Ectodermal cell (in vitro differentiated cells): Measurements from ENCODE around the gene INPP5A.

Experiments
- H3K27ac ChIP-seq: 2 replicates; pipeline ENCODE4 v1.7.0; 2013; ENCODE audit warnings: mild to moderate bottlenecking, low read depth, low read length; ENCODE audit not compliant: insufficient read depth, poor library complexity, severe bottlenecking
- H3K27me3 ChIP-seq: 2 replicates; pipeline ENCODE4 v1.7.0; 2013; ENCODE audit warnings: mild to moderate bottlenecking, low read length; ENCODE audit not compliant: insufficient read depth, control insufficient read depth, poor library complexity, severe bottlenecking
- H3K36me3 ChIP-seq: one replicate; pipeline ENCODE4 v1.7.0; 2013; ENCODE audit warnings: low read length; ENCODE audit not compliant: control insufficient read depth, insufficient read depth
- H3K4me1 ChIP-seq: one replicate; pipeline ENCODE4 v1.7.0; 2013; ENCODE audit warnings: low read length; ENCODE audit not compliant: control insufficient read depth, insufficient read depth
- H3K4me3 ChIP-seq: 2 replicates; pipeline ENCODE4 v1.7.0; 2013; ENCODE audit warnings: low read depth, low read length, control low read depth; ENCODE audit not compliant: insufficient read depth
- H3K9me3 ChIP-seq: 2 replicates; pipeline ENCODE4 v1.7.0; 2013; ENCODE audit warnings: mild to moderate bottlenecking, low read length, moderate library complexity; ENCODE audit not compliant: control insufficient read depth
- WGBS, 2 experiments: methylation state at CpG; one replicate each; pipeline ENCODE4 v1.1.7; 2013; ENCODE audit warnings: missing lambda C conversion rate in 2 of 2; 5-methylcytosine and 5-hydroxymethylcytosine counted together

The INPP5A gene

DNA sequence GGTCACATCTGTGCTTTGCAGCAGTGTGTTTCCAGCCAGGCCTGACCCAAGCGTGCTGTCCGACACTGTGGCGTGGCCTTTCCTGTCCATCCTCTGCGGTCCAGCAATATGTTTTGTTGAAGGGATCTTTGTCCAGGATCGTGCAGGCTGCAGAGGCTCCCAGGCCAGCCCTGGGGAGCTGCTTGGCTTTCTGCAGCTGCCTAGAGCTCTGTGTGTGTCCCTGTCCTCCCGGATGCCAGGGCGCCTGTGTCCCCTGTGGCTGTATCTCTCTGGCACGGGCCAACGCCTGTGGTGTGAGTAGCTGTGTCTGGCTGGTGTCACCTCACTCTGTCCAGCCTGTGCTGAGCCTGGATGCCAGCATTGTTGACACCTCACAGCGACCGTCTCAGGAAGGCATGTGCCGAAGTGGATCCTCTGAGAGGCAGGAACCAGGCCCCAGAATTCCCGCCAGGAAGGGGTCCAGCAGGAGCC lies 94.5 kb downstream of the INPP5A start:
- H3K27me3 ChIP-seq = no peaks in the 10 kb centered on the region
- peaks cover 6% of the 10 kb centered on the region for H3K4me1 ChIP-seq
- no peak overlapping the region for H3K27ac ChIP-seq
- H3K9me3 ChIP-seq = no peaks in the 10 kb centered on the region
- no peaks in the 10 kb centered on the region for H3K36me3 ChIP-seq
- H3K4me3 ChIP-seq = no peak overlapping the region
- WGBS, 2 experiments = 94% methylated on average over 13 of the region's 13 CpGs

DNA sequence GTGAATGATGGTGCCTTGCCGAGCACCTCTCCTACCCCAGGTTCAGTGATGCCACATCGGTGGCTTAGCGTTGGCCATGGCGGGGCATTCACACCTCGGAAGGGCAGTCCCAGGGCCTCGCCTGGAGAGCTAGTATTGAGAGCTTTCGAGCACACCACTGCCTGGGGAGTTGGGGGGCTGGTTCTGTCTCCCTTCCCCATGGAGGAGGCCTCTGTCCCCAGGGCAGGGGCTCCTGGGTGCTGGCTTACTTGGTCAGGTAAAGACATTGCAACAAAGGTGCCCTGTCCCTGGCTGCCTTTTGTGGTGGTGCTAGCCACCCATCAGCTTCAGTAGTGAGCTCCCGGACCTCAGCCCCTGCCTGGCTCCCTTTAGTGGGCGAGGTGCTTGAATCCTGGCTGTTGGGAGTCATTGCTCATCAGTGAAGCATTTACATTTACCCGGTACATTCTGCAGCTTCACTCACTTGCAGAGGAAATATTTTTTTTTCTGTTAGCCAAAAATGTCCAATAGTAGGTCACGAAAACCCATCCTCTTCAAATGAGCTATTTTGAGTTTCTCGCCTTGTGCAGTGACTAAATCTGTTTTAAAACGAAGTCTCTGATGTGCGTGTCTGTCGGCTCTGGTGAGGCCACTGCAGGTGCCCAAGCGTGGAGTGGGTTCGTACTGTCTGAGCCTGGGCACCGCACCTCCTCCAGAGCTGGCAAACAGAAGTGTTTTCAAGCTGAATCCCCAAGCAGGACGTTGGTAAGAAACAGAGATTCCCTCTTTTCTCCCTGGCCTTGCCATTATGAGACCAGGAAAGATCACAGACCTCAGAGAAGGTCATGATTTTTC lies 95.5 kb downstream of the INPP5A start:
- no peaks in the 10 kb centered on the region for H3K4me1 ChIP-seq
- H3K27ac ChIP-seq = no peak overlapping the region
- no peaks in the 10 kb centered on the region for H3K36me3 ChIP-seq
- H3K9me3 ChIP-seq = no peaks in the 10 kb centered on the region
- peaks cover 4% of the 10 kb centered on the region for H3K27me3 ChIP-seq
- 91 to 92% methylated on average over 19 of the region's 19 CpGs for WGBS, 2 experiments
- H3K4me3 ChIP-seq = no peak overlapping the region

DNA sequence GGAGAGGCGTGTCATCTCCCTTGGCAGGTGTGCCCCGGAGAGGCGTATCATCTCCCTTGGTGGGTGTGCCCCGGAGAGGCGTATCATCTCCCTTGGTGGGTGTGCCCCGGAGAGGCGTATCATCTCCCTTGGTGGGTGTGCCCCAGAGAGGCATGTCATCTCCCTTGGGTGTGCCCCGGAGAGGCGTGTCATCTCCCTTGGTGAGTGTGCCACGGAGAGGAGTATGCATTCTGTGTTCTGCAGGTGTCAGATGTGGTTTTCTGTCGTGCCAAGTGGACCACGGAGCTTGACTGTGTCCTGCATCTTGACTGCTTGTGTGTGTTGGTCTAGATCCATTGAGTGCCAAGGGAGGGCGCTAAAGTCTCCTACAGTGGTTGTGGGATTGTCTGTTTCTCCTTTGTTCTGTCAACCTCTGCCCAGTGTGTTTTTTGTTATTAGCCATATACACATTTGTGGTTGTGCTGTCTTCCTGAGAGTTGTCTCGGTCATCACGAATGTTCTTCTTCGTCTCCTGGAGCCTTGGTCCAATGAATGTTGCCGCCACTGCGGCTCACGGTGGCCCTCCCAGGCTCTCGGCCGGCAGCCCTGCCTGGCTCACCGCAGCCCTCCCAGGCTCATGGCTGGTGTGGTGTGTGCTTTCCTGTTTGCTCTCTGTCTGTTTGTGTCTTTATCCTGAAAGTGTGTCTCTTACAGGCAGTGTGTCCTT lies 96.8 kb downstream of the INPP5A start:
- Histone ChIP-seq H3K4me3 (no peak overlapping the region), H3K4me1 (no peaks in the 10 kb centered on the region), H3K27ac (no peak overlapping the region), H3K27me3 (peaks cover 4% of the 10 kb centered on the region), H3K9me3 (no peaks in the 10 kb centered on the region), H3K36me3 (no peaks in the 10 kb centered on the region)
- WGBS, 2 experiments = 93 to 94% methylated on average over 22 of the region's 22 CpGs

DNA sequence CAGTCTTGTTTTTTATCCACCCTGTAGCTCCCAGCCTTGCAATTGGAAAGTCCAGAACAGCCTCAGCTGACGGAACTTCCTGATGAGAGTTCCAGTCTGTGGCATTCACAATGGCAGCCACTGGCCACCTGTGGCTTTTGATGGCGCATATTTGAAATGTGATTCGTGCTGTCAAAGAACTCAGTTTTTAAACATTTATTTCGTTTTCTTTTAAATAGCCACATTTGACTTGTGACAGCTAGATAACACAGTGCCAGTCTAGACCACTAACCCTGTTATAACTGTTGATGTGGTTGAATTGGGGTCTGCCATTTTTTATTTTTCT lies 97.3 kb downstream of the INPP5A start:
- Histone ChIP-seq H3K4me1 (no peaks in the 10 kb centered on the region), H3K9me3 (no peaks in the 10 kb centered on the region), H3K27ac (no peak overlapping the region), H3K4me3 (no peak overlapping the region), H3K36me3 (no peaks in the 10 kb centered on the region), H3K27me3 (peaks cover 4% of the 10 kb centered on the region)
- WGBS, 2 experiments = 88 to 91% methylated on average over 4 of the region's 4 CpGs

DNA sequence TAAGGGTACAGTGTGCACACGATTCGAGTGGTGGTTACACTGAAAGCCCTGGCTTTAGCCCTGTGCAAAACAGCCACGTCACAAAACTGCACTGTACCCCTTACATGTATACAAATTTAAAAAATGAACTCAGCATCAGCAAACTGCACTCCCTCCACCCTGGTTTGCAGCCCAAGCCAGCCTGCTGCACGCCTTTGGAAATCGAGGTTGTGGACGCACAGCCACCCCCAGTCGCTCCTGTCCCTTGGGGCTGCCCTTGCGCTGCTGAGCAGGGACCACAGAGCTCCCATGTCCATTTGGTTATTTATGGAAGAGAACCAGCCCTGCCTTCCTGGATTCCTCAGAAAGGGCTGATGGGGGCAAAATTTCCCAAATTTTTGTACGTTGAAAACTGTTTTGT lies 98.8 kb downstream of the INPP5A start:
- no peak overlapping the region for H3K4me3 ChIP-seq
- no peaks in the 10 kb centered on the region for H3K4me1 ChIP-seq
- H3K27ac ChIP-seq = no peak overlapping the region
- peaks cover 4% of the 10 kb centered on the region for H3K27me3 ChIP-seq
- 93 to 95% methylated on average over 9 of the region's 9 CpGs for WGBS, 2 experiments
- H3K9me3 ChIP-seq = no peaks in the 10 kb centered on the region
- H3K36me3 ChIP-seq = no peaks in the 10 kb centered on the region

DNA sequence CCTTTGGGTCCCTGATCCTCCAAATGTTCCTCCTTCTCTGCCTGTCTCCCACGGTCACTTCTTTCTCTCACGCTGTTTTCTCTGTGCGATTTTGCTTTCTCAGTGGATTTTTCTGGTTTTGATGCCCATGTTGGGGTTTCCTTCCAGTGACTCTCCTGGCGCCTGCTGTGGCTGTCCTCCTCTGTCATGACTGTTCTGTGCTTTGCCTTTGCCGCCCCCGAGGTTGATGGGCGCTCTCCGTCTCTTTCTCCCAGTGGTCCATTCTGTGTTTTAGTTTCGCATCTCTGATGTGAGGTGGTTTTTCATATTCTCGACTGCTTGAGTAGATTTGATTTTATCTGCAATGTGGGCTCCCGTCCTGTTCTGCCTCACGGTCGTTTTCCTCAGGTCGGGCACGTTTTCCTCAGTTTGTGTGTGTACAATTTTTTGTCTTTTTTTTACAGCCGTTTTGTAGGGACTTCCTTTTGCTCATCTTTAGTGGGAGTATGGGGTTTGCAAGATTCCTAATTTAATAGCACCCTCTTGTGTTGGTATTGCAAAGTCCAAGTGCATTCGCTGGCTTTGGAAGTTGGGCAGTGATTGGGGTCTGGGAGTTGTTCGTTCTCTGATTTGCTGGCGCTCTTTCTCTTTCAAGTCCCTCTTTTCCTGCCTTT lies 100.0 kb downstream of the INPP5A start:
- Histone ChIP-seq H3K27me3 (peaks cover 4% of the 10 kb centered on the region), H3K4me1 (no peaks in the 10 kb centered on the region), H3K36me3 (no peaks in the 10 kb centered on the region), H3K27ac (no peak overlapping the region), H3K9me3 (no peaks in the 10 kb centered on the region), H3K4me3 (no peak overlapping the region)
- WGBS, 2 experiments = 56 to 58% methylated on average over 19 of the region's 19 CpGs

DNA sequence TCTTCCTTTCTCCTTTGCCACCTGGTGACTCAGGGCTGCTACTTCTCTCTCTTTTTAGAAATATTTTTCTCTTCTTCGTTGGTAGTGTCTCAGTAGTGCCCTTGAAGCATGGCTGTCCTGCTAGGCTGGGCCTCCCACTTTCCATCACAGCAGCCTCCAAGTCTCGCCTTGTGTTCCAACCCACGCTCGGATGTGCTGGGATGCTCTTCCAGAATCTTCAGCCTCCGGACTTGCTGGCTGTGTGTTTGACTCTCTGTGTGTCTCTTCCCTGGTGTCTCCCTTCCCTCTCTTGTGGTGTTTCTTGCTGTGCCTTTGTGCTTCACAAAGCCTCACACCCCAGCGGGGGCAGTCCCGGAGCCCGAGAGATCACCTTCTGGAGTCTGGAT lies 100.5 kb downstream of the INPP5A start:
- 77 to 83% methylated on average over 8 of the region's 8 CpGs for WGBS, 2 experiments
- no peak overlapping the region for H3K27ac ChIP-seq

DNA sequence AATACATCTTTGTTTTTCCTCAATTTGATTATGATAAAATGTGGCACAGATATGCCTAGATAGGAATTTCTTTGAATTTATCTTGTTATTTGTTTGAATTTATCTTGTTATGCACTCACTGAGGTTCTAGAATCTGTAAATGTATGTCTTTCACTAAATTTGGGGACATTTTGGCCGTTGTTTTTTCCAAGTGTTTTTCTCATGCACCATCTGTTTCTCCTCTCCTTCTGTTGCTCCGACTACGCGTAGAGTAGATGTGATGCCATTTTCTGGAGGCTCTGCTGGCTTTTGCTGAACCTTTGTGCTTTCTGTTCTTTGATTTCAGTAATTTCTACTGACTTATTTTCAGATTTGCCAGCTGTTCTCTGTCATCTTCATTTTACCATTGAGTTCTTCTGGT lies 101.9 kb downstream of the INPP5A start:
- Histone ChIP-seq H3K27me3 (peaks cover 4% of the 10 kb centered on the region), H3K4me3 (no peak overlapping the region), H3K36me3 (no peaks in the 10 kb centered on the region), H3K9me3 (no peaks in the 10 kb centered on the region), H3K27ac (no peak overlapping the region), H3K4me1 (no peaks in the 10 kb centered on the region)
- 98% methylated on average over 4 of the region's 4 CpGs for WGBS, 2 experiments

More for the DNA sequence above, 100.5 kb downstream of the INPP5A start:
- H3K27me3 ChIP-seq = peaks cover 4% of the 10 kb centered on the region
- no peaks in the 10 kb centered on the region for H3K9me3 ChIP-seq
- H3K4me1 ChIP-seq = no peaks in the 10 kb centered on the region
- H3K36me3 ChIP-seq = no peaks in the 10 kb centered on the region
- no peak overlapping the region for H3K4me3 ChIP-seq

DNA sequence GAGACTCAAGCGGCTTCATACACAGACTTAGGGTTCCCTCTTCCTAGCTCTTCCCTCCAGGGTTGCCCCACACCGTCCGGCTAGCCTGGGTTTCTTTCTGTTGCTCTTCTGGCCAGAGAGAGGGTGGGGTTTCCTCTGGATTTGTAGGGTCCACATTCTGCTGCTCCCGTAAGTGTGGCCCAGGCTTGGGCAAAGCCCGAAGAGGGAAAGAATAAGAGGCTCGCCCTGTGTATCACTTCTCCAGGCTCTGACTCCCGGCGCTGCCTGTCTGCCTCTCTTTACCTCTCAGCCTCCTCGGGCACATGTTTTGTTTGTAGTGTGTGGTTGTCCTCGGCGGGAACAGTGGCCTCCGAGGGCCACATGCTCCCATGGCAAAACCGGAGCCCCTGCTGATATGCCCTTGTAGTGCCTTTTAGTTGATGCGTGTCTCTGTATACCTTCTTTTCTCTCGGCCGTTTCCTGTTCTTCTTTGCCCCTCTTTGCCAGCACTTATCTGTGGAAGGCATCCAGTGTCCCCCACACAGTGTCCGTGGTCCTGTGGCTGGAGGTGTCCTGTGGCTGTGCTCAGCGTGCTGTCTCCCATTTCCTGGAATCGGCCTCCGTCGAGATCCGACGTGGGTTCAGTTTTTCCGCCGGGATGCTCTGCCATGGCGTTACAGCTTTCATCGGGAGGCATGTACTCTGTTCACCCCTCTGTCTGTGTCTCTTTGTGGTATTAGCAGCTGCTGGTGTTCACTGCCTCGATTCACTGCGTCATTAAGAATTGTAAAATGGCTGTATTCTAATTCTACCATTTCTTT lies 102.9 kb downstream of the INPP5A start:
- H3K9me3 ChIP-seq = no peaks in the 10 kb centered on the region
- H3K4me3 ChIP-seq = no peak overlapping the region
- H3K36me3 ChIP-seq = no peaks in the 10 kb centered on the region
- no peaks in the 10 kb centered on the region for H3K4me1 ChIP-seq
- WGBS, 2 experiments = 93 to 94% methylated on average over 29 of the region's 29 CpGs
- H3K27ac ChIP-seq = no peak overlapping the region
- peaks cover 4% of the 10 kb centered on the region for H3K27me3 ChIP-seq
